Heart left ventricle (tissue), 13 donors: ENCODE data around the gene GARS1.
A peak's percentile ranks its signal among the peaks of the same experiment; 100 is the strongest.

Experiments used
- POLR2A ChIP-seq, 2 donors: fragments of 450-650 bp; IDR thresholded peaks; one replicate each; pipeline ENCODE4 v1.6.1; 2017; ENCODE audit warnings: antibody characterized with exemption in 2 of 2, mild to moderate bottlenecking in 2 of 2, moderate library complexity in 2 of 2
- TF ChIP-seq, protein P1 (sequence below), 12 donors: fragments of 200-600 bp; sonication (generic) in 4 of 12; IDR thresholded peaks; one replicate each; pipeline versions ENCODE4 v1.5.0 to v1.8.0; 2018 to 2022; ENCODE audit warnings: antibody characterized with exemption in 12 of 12, mild to moderate bottlenecking in 5 of 12
- donor health status: ischemic (EF 13 %, LVEDD 7.1; RV severe dilation, severe dysfunction).
- donor health status: DM: no; HTN: yes; CAD: no.
- donor health status: DM: no; HTN: no; CAD: no.
- donor health status: ischemic (EF 25% LVEDD 6.9; RV normal size, moderate dysfunction).
- donor health status: ischemic (EF 25% LVEDD 5.7; RV mildly dilated, moderate dysfunction).
- donor health status: ischemic (EF 35%, LVEDD 5.7; RV mildly dilated, moderate dysfunction).
- donor health status: nonischemic (EF 11% LVEDD 7.7; RV severe dilation, severe dysfunction).
- donor health status: DM: yes; HTN: yes; CAD: no.
- donor health status: PGD.
- donor health status: ischemic (EF 29% LVEDD 5.4; RV normal size, mild dysfunction).
- donor health status: nonischemic (EF 23%, LVEDD 6.1; RV moderate dilation, normal function).

DNA sequence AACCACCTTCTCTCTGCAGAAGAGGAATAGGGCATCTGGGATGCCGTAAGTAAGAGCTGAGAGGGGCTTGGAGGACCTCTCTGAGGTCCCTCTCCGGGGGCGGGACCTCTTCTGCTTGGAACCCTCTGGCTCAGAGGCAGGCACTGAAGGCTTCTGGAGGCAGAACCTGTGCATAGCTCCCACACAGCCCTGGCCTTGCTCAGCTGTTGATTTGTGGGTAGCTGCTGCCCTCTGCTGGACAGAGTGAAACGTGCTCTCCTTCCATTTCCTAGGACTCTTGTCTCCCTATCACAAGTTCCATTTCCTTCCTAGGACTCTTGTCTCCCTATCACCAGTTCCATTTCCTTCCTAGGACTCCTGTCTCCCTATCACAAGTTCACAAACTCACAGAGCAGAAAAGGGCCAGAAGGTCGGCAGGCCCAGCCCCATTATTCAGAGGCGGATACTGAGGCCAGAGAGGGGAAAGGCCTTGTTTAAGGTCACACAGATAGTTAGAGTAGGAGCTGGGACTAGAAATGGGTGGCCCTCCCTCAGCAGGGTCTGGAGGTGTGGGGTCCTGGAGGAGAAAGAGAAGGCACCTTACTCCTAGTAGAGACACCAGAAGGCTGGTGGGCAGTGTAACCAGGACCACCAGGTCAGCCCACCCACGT, 30.3 kb upstream of the GARS1 start:
- TF ChIP-seq, protein P1, sequence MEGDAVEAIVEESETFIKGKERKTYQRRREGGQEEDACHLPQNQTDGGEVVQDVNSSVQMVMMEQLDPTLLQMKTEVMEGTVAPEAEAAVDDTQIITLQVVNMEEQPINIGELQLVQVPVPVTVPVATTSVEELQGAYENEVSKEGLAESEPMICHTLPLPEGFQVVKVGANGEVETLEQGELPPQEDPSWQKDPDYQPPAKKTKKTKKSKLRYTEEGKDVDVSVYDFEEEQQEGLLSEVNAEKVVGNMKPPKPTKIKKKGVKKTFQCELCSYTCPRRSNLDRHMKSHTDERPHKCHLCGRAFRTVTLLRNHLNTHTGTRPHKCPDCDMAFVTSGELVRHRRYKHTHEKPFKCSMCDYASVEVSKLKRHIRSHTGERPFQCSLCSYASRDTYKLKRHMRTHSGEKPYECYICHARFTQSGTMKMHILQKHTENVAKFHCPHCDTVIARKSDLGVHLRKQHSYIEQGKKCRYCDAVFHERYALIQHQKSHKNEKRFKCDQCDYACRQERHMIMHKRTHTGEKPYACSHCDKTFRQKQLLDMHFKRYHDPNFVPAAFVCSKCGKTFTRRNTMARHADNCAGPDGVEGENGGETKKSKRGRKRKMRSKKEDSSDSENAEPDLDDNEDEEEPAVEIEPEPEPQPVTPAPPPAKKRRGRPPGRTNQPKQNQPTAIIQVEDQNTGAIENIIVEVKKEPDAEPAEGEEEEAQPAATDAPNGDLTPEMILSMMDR (IDR thresholded peaks at IDR 0.05) = peak; percentile 74 to 90 (median 86)
- TF ChIP-seq POLR2A (IDR thresholded peaks at IDR 0.05) = no peak
